Measurements from ENCODE around the gene SEMA6B. TPM values are rescaled to one million over a fixed set of nuclear protein-coding genes. Genes with fewer than 3 reads are reported as not detected.

Gene SEMA6B
- total and polyA plus RNA-seq, 7 donors = 2.3 to 11.7 (median 7.1) TPM

GRCh38 chr19:4602915-4603314, 43.4 kb upstream of the SEMA6B start:
- ATAC-seq (no peak), DNase-seq (no peak)
- intact Hi-C loops (cut with DNase I) = no loop called here
- TF ChIP-seq CTCF (IDR thresholded peaks at IDR 0.05) = no peak
- H3K27me3 ChIP-seq (ENCODE audit: insufficient read depth in 3 of 3, low read length in 2 of 3) = peaks cover 0 to 17% (median 6%) of the 10 kb centered on the region in 3 donors
- 90 to 96% (median 95%) methylated on average over 1 of the region's 1 CpG for WGBS, 3 donors
- H3K4me1 ChIP-seq = peaks cover 6% of the 10 kb centered on the region
- no peaks in the 10 kb centered on the region for H3K9me3 ChIP-seq
- H3K27ac ChIP-seq = no peak overlapping the region
- no peaks in the 10 kb centered on the region for H3K36me3 ChIP-seq (ENCODE audit: insufficient read depth in 1 of 2, low read depth in 1 of 2)
- no peak overlapping the region for H3K4me3 ChIP-seq

GRCh38 chr19:4602173-4602788, 42.8 kb upstream of the SEMA6B start:
- no peak overlapping the region for H3K27ac ChIP-seq
- intact Hi-C loops (cut with DNase I) = no loop called here
- no peaks in the 10 kb centered on the region for H3K9me3 ChIP-seq
- ATAC-seq (no peak), DNase-seq (no peak)
- TF ChIP-seq CTCF (IDR thresholded peaks at IDR 0.05) = no peak
- H3K4me3 ChIP-seq = no peak overlapping the region
- H3K27me3 ChIP-seq (ENCODE audit: insufficient read depth in 3 of 3, low read length in 2 of 3) = peaks cover 0 to 20% (median 6%) of the 10 kb centered on the region in 3 donors
- 92 to 93% (median 92%) methylated on average over 5 of the region's 5 CpGs for WGBS, 3 donors
- no peaks in the 10 kb centered on the region for H3K36me3 ChIP-seq (ENCODE audit: insufficient read depth in 1 of 2, low read depth in 1 of 2)
- H3K4me1 ChIP-seq = peaks cover 4% of the 10 kb centered on the region

- DNase-seq = no peak
- no peak for TF ChIP-seq CTCF (IDR thresholded peaks at IDR 0.05)
Observed at GRCh38 chr19:4600893-4601292, 41.4 kb upstream of the SEMA6B start.

GRCh38 chr19:4600082-4600481, 40.6 kb upstream of the SEMA6B start:
- ATAC-seq (no peak), DNase-seq (no peak)
- Histone ChIP-seq H3K36me3 (ENCODE audit: insufficient read depth in 1 of 2, low read depth in 1 of 2) (no peaks in the 10 kb centered on the region), H3K4me1 (no peaks in the 10 kb centered on the region), H3K9me3 (no peaks in the 10 kb centered on the region), H3K4me3 (no peak overlapping the region), H3K27ac (no peak overlapping the region), H3K27me3 (ENCODE audit: insufficient read depth in 3 of 3, low read length in 2 of 3) (peaks cover 0 to 39% (median 11%) of the 10 kb centered on the region in 3 donors)
- TF ChIP-seq CTCF (IDR thresholded peaks at IDR 0.05) = no peak
- intact Hi-C loops (cut with DNase I) = no loop called here
- 83 to 89% (median 87%) methylated on average over 10 of the region's 10 CpGs for WGBS, 3 donors

More at GRCh38 chr19:4600893-4601292, 41.4 kb upstream of the SEMA6B start:
- intact Hi-C loops (cut with DNase I) = no loop called here
- no peak for ATAC-seq
- Histone ChIP-seq H3K36me3 (ENCODE audit: insufficient read depth in 1 of 2, low read depth in 1 of 2) (no peaks in the 10 kb centered on the region), H3K4me3 (no peak overlapping the region), H3K27ac (no peak overlapping the region), H3K27me3 (ENCODE audit: insufficient read depth in 3 of 3, low read length in 2 of 3) (peaks cover 0 to 34% (median 11%) of the 10 kb centered on the region in 3 donors), H3K4me1 (no peaks in the 10 kb centered on the region), H3K9me3 (no peaks in the 10 kb centered on the region)
- WGBS, 3 donors = 66 to 79% (median 72%) methylated on average over 5 of the region's 5 CpGs

- peaks cover 0 to 43% (median 10%) of the 10 kb centered on the region in 3 donors for H3K27me3 ChIP-seq (ENCODE audit: insufficient read depth in 3 of 3, low read length in 2 of 3)
- 18 to 27% (median 27%) methylated on average over 11 to 17 of the region's 17 CpGs for WGBS, 3 donors
- no peaks in the 10 kb centered on the region for H3K36me3 ChIP-seq (ENCODE audit: insufficient read depth in 1 of 2, low read depth in 1 of 2)
- no peaks in the 10 kb centered on the region for H3K9me3 ChIP-seq
- no peaks in the 10 kb centered on the region for H3K4me1 ChIP-seq
- no peak overlapping the region for H3K27ac ChIP-seq
- no peak overlapping the region for H3K4me3 ChIP-seq
- no peak for DNase-seq
- TF ChIP-seq CTCF (IDR thresholded peaks at IDR 0.05) = no peak
- no peak for ATAC-seq
- intact Hi-C loops (cut with DNase I) = no loop called here
Observed at GRCh38 chr19:4598712-4599111, 39.2 kb upstream of the SEMA6B start.

Data from psoas muscle (tissue), 8 donors.